ENCODE data around the gene APOO. TPM values are rescaled to one million over a fixed set of nuclear protein-coding genes. Genes with fewer than 3 reads are reported as not detected.

The APOO gene
- total and polyA plus RNA-seq, 4 donors, result 5.4 to 18.0 (median 8.8) TPM

GRCh38 chrX:23857935-23858334, 49.8 kb downstream of the APOO start:
- TF ChIP-seq NR2F2 (IDR thresholded peaks at IDR 0.05), result no peak
- H3K27me3 ChIP-seq (ENCODE audit: control insufficient read depth in 4 of 4, insufficient read depth in 4 of 4, low read length in 3 of 4), result no peaks in the 10 kb centered on the region
- no peak overlapping the region for H3K4me3 ChIP-seq (ENCODE audit: low read depth in 1 of 3, low read length in 3 of 3)
- H3K27ac ChIP-seq (ENCODE audit: low read depth in 1 of 2, low read length in 2 of 2), result no peak overlapping the region
- H3K9ac ChIP-seq (ENCODE audit: low read depth in 1 of 2, low read length in 2 of 2), result no peak overlapping the region
- no peak for DNase-seq (ENCODE audit: low spot score)
- 97% methylated on average over 5 of the region's 5 CpGs for WGBS
- H3K4me1 ChIP-seq (ENCODE audit: control insufficient read depth in 4 of 4, insufficient read depth in 4 of 4, low read length in 3 of 4), result no peaks in the 10 kb centered on the region
- H3K36me3 ChIP-seq (ENCODE audit: control insufficient read depth in 4 of 4, insufficient read depth in 3 of 4, low read depth in 1 of 4, low read length in 3 of 4), result no peaks in the 10 kb centered on the region
- no peaks in the 10 kb centered on the region for H3K9me3 ChIP-seq (ENCODE audit: control insufficient read depth in 4 of 4, low read length in 3 of 4)

GRCh38 chrX:23857363-23857762, 50.4 kb downstream of the APOO start:
- no peaks in the 10 kb centered on the region for H3K4me1 ChIP-seq (ENCODE audit: control insufficient read depth in 4 of 4, insufficient read depth in 4 of 4, low read length in 3 of 4)
- no peaks in the 10 kb centered on the region for H3K27me3 ChIP-seq (ENCODE audit: control insufficient read depth in 4 of 4, insufficient read depth in 4 of 4, low read length in 3 of 4)
- H3K4me3 ChIP-seq (ENCODE audit: low read depth in 1 of 3, low read length in 3 of 3), result no peak overlapping the region
- no peak overlapping the region for H3K27ac ChIP-seq (ENCODE audit: low read depth in 1 of 2, low read length in 2 of 2)
- H3K9me3 ChIP-seq (ENCODE audit: control insufficient read depth in 4 of 4, low read length in 3 of 4), result no peaks in the 10 kb centered on the region
- H3K9ac ChIP-seq (ENCODE audit: low read depth in 1 of 2, low read length in 2 of 2), result no peak overlapping the region
- no peak for TF ChIP-seq YY1 (IDR thresholded peaks at IDR 0.05)
- TF ChIP-seq JUND (IDR thresholded peaks at IDR 0.05), result no peak
- no peak for TF ChIP-seq GABPA (IDR thresholded peaks at IDR 0.05 in 1 of 2, conservative IDR thresholded peaks at IDR 0.05 in 1 of 2)
- TF ChIP-seq FOXA1 (IDR thresholded peaks at IDR 0.05), result no peak
- no peak for TF ChIP-seq RAD21 (IDR thresholded peaks at IDR 0.05)
- no peak for TF ChIP-seq EGR1 (IDR thresholded peaks at IDR 0.05; ENCODE audit: low read depth in 2 of 2)
- TF ChIP-seq ZBTB33 (IDR thresholded peaks at IDR 0.05), result no peak
- TF ChIP-seq, protein P1, sequence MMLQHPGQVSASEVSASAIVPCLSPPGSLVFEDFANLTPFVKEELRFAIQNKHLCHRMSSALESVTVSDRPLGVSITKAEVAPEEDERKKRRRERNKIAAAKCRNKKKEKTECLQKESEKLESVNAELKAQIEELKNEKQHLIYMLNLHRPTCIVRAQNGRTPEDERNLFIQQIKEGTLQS (IDR thresholded peaks at IDR 0.05), result no peak
- TF ChIP-seq, protein P2, sequence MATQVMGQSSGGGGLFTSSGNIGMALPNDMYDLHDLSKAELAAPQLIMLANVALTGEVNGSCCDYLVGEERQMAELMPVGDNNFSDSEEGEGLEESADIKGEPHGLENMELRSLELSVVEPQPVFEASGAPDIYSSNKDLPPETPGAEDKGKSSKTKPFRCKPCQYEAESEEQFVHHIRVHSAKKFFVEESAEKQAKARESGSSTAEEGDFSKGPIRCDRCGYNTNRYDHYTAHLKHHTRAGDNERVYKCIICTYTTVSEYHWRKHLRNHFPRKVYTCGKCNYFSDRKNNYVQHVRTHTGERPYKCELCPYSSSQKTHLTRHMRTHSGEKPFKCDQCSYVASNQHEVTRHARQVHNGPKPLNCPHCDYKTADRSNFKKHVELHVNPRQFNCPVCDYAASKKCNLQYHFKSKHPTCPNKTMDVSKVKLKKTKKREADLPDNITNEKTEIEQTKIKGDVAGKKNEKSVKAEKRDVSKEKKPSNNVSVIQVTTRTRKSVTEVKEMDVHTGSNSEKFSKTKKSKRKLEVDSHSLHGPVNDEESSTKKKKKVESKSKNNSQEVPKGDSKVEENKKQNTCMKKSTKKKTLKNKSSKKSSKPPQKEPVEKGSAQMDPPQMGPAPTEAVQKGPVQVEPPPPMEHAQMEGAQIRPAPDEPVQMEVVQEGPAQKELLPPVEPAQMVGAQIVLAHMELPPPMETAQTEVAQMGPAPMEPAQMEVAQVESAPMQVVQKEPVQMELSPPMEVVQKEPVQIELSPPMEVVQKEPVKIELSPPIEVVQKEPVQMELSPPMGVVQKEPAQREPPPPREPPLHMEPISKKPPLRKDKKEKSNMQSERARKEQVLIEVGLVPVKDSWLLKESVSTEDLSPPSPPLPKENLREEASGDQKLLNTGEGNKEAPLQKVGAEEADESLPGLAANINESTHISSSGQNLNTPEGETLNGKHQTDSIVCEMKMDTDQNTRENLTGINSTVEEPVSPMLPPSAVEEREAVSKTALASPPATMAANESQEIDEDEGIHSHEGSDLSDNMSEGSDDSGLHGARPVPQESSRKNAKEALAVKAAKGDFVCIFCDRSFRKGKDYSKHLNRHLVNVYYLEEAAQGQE (IDR thresholded peaks at IDR 0.05), result no peak
- H3K36me3 ChIP-seq (ENCODE audit: control insufficient read depth in 4 of 4, insufficient read depth in 3 of 4, low read depth in 1 of 4, low read length in 3 of 4), result no peaks in the 10 kb centered on the region
- DNase-seq (ENCODE audit: low spot score), result no peak

- TF ChIP-seq FOXA1 (IDR thresholded peaks at IDR 0.05) (no peak), GABPA (IDR thresholded peaks at IDR 0.05 in 1 of 2, conservative IDR thresholded peaks at IDR 0.05 in 1 of 2) (no peak), RXRA (IDR thresholded peaks at IDR 0.05) (no peak), MAX (IDR thresholded peaks at IDR 0.05) (no peak), HNF4A (conservative IDR thresholded peaks at IDR 0.05) (no peak)
- TF ChIP-seq, protein P2 (IDR thresholded peaks at IDR 0.05), result no peak
- TF ChIP-seq, protein P1 (IDR thresholded peaks at IDR 0.05), result no peak
- 69% methylated on average over 4 of the region's 4 CpGs for WGBS
- Histone ChIP-seq H3K9me3 (ENCODE audit: control insufficient read depth in 4 of 4, low read length in 3 of 4) (no peaks in the 10 kb centered on the region), H3K27me3 (ENCODE audit: control insufficient read depth in 4 of 4, insufficient read depth in 4 of 4, low read length in 3 of 4) (no peaks in the 10 kb centered on the region), H3K4me1 (ENCODE audit: control insufficient read depth in 4 of 4, insufficient read depth in 4 of 4, low read length in 3 of 4) (no peaks in the 10 kb centered on the region), H3K9ac (ENCODE audit: low read depth in 1 of 2, low read length in 2 of 2) (no peak overlapping the region), H3K27ac (ENCODE audit: low read depth in 1 of 2, low read length in 2 of 2) (no peak overlapping the region), H3K4me3 (ENCODE audit: low read depth in 1 of 3, low read length in 3 of 3) (no peak overlapping the region), H3K36me3 (ENCODE audit: control insufficient read depth in 4 of 4, insufficient read depth in 3 of 4, low read depth in 1 of 4, low read length in 3 of 4) (no peaks in the 10 kb centered on the region)
- DNase-seq (ENCODE audit: low spot score), result no peak
These were observed 52.2 kb downstream of the APOO start for GRCh38 chrX:23855569-23855968.
